WERI-Rb-1 (cell line): Measurements from ENCODE around the gene IGFBP6.

Source experiments
- DNase-seq: peaks from one replicate; pipeline ENCODE4 v3.0.0-alpha.2; 2020
- H3K27ac ChIP-seq: fragments of 250-450 bp; sonication (Bioruptor Pico); 2 replicates; pipeline ENCODE4 v1.5.1; 2020; ENCODE audit warnings: mild to moderate bottlenecking, moderate library complexity
- H3K27me3 ChIP-seq: fragments of 250-450 bp; sonication (Bioruptor Pico); 2 replicates; pipeline ENCODE4 v1.5.1; 2021; ENCODE audit warnings: mild to moderate bottlenecking, low read depth, moderate library complexity; ENCODE audit not compliant: insufficient read depth, severe bottlenecking
- H3K36me3 ChIP-seq: fragments of 250-450 bp; sonication (Bioruptor Pico); 2 replicates; pipeline ENCODE4 v1.5.1; 2020; ENCODE audit warnings: mild to moderate bottlenecking, moderate library complexity
- H3K4me3 ChIP-seq: 2 replicates; pipeline ENCODE4 v1.5.1; 2011; ENCODE audit warnings: low read depth, mild to moderate bottlenecking, control low read depth, low read length
- H3K9me3 ChIP-seq: fragments of 250-450 bp; sonication (Bioruptor Pico); 2 replicates; pipeline ENCODE4 v1.5.1; 2021; ENCODE audit warnings: mild to moderate bottlenecking, moderate library complexity; ENCODE audit not compliant: severe bottlenecking
- TF ChIP-seq, protein P1 (sequence below): IDR thresholded peaks from 2 replicates; pipeline ENCODE4 v1.5.1; 2011; ENCODE audit warnings: low read depth, mild to moderate bottlenecking, control low read depth, inconsistent platforms, low read length

The IGFBP6 gene

DNA sequence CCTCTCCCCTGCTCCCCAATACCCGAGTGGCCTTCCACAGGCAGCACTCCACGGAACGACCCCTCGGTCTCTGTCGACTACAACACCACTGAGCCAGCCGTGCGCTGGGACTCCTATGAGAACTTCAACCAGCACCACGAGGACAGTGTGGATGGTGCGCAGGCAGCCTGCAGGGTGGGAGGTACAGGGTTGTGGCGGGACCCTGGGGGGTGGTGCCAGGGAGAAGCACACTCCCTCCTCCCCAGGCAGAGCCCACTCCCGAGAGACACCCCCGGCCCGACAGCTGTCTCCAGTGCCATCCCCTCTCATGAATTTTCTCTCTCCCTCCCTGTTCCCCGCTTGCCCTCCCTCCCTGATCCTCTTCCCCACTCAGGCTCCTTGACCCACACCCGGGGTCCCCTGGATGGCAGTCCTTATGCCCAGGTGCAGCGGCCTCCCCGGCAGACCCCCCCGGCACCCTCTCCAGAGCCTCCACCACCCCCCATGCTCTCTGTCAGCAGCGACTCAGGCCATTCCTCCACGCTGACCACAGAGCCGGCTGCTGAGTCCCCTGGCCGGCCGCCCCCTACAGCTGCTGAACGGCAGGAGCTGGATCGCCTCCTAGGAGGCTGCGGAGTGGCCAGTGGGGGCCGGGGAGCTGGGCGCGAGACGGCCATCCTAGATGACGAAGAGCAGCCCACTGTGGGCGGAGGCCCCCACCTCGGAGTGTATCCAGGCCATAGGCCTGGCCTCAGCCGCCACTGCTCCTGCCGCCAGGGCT, 38.6 kb upstream of the IGFBP6 start:
- no peaks in the 10 kb centered on the region for H3K27me3 ChIP-seq
- H3K27ac ChIP-seq, result no peak overlapping the region
- H3K36me3 ChIP-seq, result no peaks in the 10 kb centered on the region
- TF ChIP-seq, protein P1, sequence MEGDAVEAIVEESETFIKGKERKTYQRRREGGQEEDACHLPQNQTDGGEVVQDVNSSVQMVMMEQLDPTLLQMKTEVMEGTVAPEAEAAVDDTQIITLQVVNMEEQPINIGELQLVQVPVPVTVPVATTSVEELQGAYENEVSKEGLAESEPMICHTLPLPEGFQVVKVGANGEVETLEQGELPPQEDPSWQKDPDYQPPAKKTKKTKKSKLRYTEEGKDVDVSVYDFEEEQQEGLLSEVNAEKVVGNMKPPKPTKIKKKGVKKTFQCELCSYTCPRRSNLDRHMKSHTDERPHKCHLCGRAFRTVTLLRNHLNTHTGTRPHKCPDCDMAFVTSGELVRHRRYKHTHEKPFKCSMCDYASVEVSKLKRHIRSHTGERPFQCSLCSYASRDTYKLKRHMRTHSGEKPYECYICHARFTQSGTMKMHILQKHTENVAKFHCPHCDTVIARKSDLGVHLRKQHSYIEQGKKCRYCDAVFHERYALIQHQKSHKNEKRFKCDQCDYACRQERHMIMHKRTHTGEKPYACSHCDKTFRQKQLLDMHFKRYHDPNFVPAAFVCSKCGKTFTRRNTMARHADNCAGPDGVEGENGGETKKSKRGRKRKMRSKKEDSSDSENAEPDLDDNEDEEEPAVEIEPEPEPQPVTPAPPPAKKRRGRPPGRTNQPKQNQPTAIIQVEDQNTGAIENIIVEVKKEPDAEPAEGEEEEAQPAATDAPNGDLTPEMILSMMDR, result no peak
- H3K9me3 ChIP-seq, result no peaks in the 10 kb centered on the region
- no peak overlapping the region for H3K4me3 ChIP-seq
- no peak for DNase-seq

DNA sequence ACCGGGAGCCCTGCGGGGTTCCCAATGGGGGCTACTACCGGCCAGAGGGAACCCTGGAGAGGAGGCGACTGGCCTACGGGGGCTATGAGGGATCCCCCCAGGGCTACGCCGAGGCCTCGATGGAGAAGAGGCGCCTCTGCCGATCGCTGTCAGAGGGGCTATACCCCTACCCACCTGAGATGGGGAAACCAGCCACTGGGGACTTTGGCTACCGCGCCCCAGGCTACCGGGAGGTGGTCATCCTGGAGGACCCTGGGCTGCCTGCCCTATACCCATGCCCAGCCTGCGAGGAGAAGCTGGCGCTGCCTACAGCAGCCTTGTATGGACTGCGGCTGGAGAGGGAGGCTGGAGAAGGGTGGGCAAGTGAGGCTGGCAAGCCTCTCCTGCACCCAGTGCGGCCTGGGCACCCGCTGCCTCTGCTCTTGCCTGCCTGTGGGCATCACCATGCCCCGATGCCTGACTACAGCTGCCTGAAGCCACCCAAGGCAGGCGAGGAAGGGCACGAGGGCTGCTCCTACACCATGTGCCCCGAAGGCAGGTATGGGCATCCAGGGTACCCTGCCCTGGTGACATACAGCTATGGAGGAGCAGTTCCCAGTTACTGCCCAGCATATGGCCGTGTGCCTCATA, 37.9 kb upstream of the IGFBP6 start:
- DNase-seq, result no peak
- TF ChIP-seq, protein P1, result no peak
- Histone ChIP-seq H3K27me3 (no peaks in the 10 kb centered on the region), H3K27ac (no peak overlapping the region), H3K9me3 (no peaks in the 10 kb centered on the region), H3K36me3 (no peaks in the 10 kb centered on the region), H3K4me3 (no peak overlapping the region)

DNA sequence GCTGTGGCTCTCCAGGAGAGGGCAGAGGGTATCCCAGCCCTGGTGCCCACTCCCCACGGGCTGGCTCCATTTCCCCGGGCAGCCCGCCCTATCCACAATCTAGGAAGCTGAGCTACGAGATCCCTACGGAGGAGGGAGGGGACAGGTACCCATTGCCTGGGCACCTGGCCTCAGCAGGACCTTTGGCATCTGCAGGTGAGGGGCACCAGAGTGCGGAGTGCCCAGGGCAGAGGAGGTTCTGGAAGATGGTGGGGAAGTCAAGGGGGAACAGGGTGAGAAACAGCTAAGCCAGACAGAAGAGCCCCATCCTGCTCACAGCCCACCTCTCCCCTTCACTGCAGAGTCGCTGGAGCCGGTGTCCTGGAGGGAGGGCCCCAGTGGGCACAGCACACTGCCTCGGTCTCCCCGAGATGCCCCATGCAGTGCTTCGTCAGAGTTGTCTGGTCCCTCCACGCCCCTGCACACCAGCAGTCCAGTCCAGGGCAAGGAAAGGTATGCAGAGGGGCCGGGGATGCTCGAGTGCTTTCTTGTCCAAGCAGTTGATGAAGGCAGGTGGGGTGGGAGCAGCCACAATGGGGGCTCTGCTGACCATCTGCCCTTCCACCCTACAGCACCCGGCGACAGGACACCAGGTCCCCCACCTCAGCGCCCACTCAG, 37.3 kb upstream of the IGFBP6 start:
- no peak overlapping the region for H3K27ac ChIP-seq
- no peak overlapping the region for H3K4me3 ChIP-seq
- no peaks in the 10 kb centered on the region for H3K9me3 ChIP-seq
- H3K36me3 ChIP-seq, result no peaks in the 10 kb centered on the region
- DNase-seq, result no peak
- TF ChIP-seq, protein P1, result no peak
- H3K27me3 ChIP-seq, result no peaks in the 10 kb centered on the region

DNA sequence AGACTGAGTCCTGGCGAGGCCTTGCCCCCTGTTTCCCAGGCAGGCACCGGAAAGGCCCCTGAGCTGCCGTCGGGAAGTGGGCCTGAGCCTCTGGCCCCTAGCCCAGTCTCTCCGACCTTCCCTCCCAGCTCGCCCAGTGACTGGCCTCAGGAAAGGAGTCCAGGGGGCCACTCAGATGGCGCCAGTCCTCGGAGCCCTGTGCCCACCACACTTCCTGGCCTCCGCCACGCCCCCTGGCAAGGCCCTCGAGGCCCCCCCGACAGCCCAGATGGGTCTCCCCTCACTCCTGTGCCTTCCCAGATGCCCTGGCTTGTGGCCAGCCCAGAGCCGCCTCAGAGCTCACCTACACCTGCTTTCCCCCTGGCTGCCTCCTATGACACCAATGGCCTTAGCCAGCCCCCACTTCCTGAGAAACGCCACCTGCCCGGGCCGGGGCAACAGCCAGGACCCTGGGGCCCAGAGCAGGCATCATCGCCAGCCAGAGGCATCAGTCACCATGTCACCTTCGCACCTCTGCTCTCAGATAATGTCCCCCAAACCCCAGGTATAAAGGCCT, 36.7 kb upstream of the IGFBP6 start:
- Histone ChIP-seq H3K4me3 (no peak overlapping the region), H3K36me3 (no peaks in the 10 kb centered on the region), H3K27ac (no peak overlapping the region), H3K27me3 (no peaks in the 10 kb centered on the region), H3K9me3 (no peaks in the 10 kb centered on the region)
- TF ChIP-seq, protein P1, result no peak
- no peak for DNase-seq

DNA sequence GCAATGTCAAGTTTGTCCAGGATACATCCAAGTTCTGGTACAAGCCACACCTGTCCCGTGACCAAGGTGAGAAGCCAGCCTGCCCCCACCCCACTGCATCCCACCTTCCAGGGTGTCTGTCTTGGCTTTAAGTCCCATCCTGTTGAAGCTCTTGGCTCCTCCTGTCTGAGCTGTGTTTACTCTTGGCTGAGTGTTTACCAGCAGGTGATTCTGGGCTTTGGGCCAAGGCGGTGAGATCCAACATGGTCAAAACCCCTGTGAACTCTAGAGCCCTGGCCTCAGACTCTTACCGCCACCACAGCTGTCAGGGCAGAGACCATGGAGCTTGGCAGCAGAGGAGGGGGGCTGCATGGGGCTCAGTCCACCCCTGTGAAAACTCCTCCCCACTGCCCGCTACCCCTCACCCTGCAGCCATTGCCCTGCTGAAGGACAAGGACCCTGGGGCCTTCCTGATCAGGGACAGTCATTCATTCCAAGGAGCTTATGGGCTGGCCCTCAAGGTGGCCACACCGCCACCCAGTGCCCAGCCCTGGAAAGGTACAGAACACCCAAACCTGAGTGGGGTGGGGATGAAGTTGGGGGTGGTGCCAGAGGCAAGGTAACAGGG, 36.0 kb upstream of the IGFBP6 start:
- Histone ChIP-seq H3K27ac (no peak overlapping the region), H3K9me3 (no peaks in the 10 kb centered on the region), H3K27me3 (no peaks in the 10 kb centered on the region), H3K36me3 (peaks cover 2% of the 10 kb centered on the region; the same call in 1 of the 2 replicates), H3K4me3 (no peak overlapping the region)
- TF ChIP-seq, protein P1, result peak; percentile 68
- peak; percentile 61 for DNase-seq
